ENCODE data around the gene SOX4. TPM values are rescaled to one million over a fixed set of nuclear protein-coding genes. Genes with fewer than 3 reads are reported as not detected.
A peak's percentile ranks its signal among the peaks of the same experiment; 100 is the strongest.

Gene SOX4
- polyA plus RNA-seq, 1 of the 3 experiments (the other 2 are of a cell fraction) = 5.5 TPM

GRCh38 chr6:21578523-21578922 lies 15.0 kb upstream of the SOX4 start (continued):
- no peak for TF ChIP-seq ZBTB33 (IDR thresholded peaks at IDR 0.05; ENCODE audit: borderline replicate concordance, low read depth)
- no peak for TF ChIP-seq FOXJ3 (CRISPR knock-in tag; IDR thresholded peaks at IDR 0.05)

- no peaks in the 10 kb centered on the region for H3K9me2 ChIP-seq
- no peak overlapping the region for H3K4me2 ChIP-seq
- H3K9ac ChIP-seq = no peak overlapping the region
- no peak overlapping the region for H3K27ac ChIP-seq (ENCODE audit: low read depth in 2 of 2, low read length in 1 of 2)
- no peaks in the 10 kb centered on the region for H3F3A ChIP-seq (replicated peaks; ENCODE audit: insufficient read depth)
- H2AFZ ChIP-seq (ENCODE audit: low read depth) = no peak overlapping the region
- peaks cover 0 to 3% of the 10 kb centered on the region in 2 experiments; a peak in 1 of 4 replicates for H3K4me1 ChIP-seq (ENCODE audit: control insufficient read depth in 1 of 2, insufficient read depth in 2 of 2, low read depth in 1 of 2, low read length in 1 of 2)
- no peaks in the 10 kb centered on the region for H3K36me3 ChIP-seq (replicated peaks in 1 of 2; ENCODE audit: control insufficient read depth in 1 of 2, insufficient read depth in 2 of 2, low read length in 1 of 2)
- DNase-seq = no peak
- no peaks in the 10 kb centered on the region for H3K9me3 ChIP-seq
- TF ChIP-seq TCF12 (IDR thresholded peaks at IDR 0.05) (no peak), YY1 (IDR thresholded peaks at IDR 0.05; ENCODE audit: low read depth) (no peak)
- H3K27me3 ChIP-seq (ENCODE audit: insufficient read depth) = no peaks in the 10 kb centered on the region
- ChIA-PET CTCF (no interaction called here), POLR2A (no interaction called here)
- no peaks in the 10 kb centered on the region for H4K20me1 ChIP-seq (ENCODE audit: insufficient read depth)
- H3K79me2 ChIP-seq (ENCODE audit: insufficient read depth) = no peaks in the 10 kb centered on the region
- H3K4me3 ChIP-seq (ENCODE audit: low read depth in 2 of 2, low read length in 1 of 2) = no peak overlapping the region
Measured at GRCh38 chr6:21582651-21583050, 10.9 kb upstream of the SOX4 start.

GRCh38 chr6:21586300-21586699 lies 7.3 kb upstream of the SOX4 start:
- Histone ChIP-seq H3K4me3 (ENCODE audit: low read depth in 2 of 2, low read length in 1 of 2) (no peak overlapping the region), H3K9ac (no peak overlapping the region), H3K9me2 (no peaks in the 10 kb centered on the region), H3K4me1 (ENCODE audit: control insufficient read depth in 1 of 2, insufficient read depth in 2 of 2, low read depth in 1 of 2, low read length in 1 of 2) (peaks cover 0 to 6% of the 10 kb centered on the region in 2 experiments; a peak in 2 of 4 replicates), H3K9me3 (no peaks in the 10 kb centered on the region), H2AFZ (ENCODE audit: low read depth) (no peak overlapping the region), H3K79me2 (ENCODE audit: insufficient read depth) (no peaks in the 10 kb centered on the region), H4K20me1 (ENCODE audit: insufficient read depth) (no peaks in the 10 kb centered on the region), H3K36me3 (replicated peaks in 1 of 2; ENCODE audit: control insufficient read depth in 1 of 2, insufficient read depth in 2 of 2, low read length in 1 of 2) (no peaks in the 10 kb centered on the region), H3K4me2 (no peak overlapping the region), H3K27me3 (ENCODE audit: insufficient read depth) (no peaks in the 10 kb centered on the region), H3F3A (replicated peaks; ENCODE audit: insufficient read depth) (peaks cover 3% of the 10 kb centered on the region), H3K27ac (ENCODE audit: low read depth in 2 of 2, low read length in 1 of 2) (peak overlapping the region in 1 of 2 experiments; percentile 99; a peak in 2 of 4 replicates)
- DNase-seq = no peak
- CTCF ChIA-PET = interaction anchor here (0.6 to 4.4 kb wide), 7 partner anchors 10 to 1022 kb away, joined by 3 to 53 read pairs (median 4); no protein-coding TSS in a partner anchor
- TF ChIP-seq RCOR1 (IDR thresholded peaks at IDR 0.05; ENCODE audit: low read length) (no peak), NFIC (IDR thresholded peaks at IDR 0.05; ENCODE audit: borderline replicate concordance) (no peak), ZBTB33 (IDR thresholded peaks at IDR 0.05; ENCODE audit: borderline replicate concordance, low read depth) (no peak), GABPA (IDR thresholded peaks at IDR 0.05; ENCODE audit: low read depth) (no peak), RFX5 (IDR thresholded peaks at IDR 0.05; ENCODE audit: low read length) (no peak), MEF2A (IDR thresholded peaks at IDR 0.05; ENCODE audit: borderline replicate concordance, low read depth) (no peak)
- 85% methylated on average over 3 of the region's 3 CpGs for WGBS (ENCODE audit: low lambda C conversion rate)
- POLR2A ChIA-PET = interaction anchor here (0.6 to 3.5 kb wide), 10 partner anchors 64 to 713 kb away, joined by 3 to 50 read pairs (median 18); no protein-coding TSS in a partner anchor
